ENCODE data around the gene GIMAP2.

The GIMAP2 gene

DNA sequence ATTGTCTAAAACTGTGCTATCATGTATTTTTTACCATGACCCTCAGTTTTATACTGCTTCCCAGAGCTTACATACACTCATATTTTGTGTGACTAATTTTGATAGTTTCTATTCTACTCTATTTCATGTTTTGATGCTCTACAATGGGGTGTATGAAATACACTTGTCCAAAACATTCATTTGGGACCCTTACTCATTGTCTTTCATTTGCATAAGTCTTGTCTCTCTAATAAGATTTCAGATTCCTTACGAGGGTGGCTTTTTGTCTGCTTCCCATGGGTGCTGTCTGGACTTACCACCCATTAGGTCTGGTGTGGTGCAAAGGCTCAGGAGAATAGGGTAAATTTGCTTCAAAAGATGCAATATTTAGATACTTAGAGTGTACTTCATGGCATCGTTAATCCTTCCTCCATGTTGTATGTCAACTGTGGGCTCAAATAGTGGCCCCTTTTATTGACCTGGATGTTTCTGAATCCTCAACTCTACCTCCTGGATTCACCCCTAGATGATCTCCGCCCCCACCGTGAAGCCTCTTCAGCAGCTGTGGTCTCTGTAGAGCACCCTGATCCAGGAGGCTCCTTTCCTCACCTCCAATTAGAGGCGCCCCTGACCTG is 48.1 kb downstream of the GIMAP2 start:
- DNase-seq, result no peak
- TF ChIP-seq POLR2A (IDR thresholded peaks at IDR 0.05; ENCODE audit: low read length), result no peak
- no peak for TF ChIP-seq GATA1 (IDR thresholded peaks at IDR 0.05; ENCODE audit: low read depth, low read length)

DNA sequence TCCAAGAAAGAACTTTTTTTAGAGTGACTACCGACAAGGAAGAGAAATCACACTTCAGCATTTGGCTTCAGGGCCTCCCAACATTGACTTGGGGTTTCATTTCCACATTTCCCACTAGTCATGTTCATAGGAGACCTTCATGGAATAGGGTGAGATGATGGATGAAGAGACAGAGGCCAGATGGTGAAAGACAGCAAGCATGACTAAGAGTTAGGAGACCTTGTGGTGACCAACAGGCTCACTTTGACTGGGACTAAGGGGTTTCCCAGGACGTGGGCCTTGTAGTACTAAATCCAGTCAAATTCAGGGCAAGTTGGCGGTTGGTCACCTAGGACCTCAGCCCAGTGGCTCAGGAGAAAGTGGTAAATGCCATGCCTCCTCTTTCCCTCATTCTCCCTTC is 48.7 kb downstream of the GIMAP2 start:
- TF ChIP-seq POLR2A (IDR thresholded peaks at IDR 0.05; ENCODE audit: low read length), result no peak
- no peak for TF ChIP-seq GATA1 (IDR thresholded peaks at IDR 0.05; ENCODE audit: low read depth, low read length)

DNA sequence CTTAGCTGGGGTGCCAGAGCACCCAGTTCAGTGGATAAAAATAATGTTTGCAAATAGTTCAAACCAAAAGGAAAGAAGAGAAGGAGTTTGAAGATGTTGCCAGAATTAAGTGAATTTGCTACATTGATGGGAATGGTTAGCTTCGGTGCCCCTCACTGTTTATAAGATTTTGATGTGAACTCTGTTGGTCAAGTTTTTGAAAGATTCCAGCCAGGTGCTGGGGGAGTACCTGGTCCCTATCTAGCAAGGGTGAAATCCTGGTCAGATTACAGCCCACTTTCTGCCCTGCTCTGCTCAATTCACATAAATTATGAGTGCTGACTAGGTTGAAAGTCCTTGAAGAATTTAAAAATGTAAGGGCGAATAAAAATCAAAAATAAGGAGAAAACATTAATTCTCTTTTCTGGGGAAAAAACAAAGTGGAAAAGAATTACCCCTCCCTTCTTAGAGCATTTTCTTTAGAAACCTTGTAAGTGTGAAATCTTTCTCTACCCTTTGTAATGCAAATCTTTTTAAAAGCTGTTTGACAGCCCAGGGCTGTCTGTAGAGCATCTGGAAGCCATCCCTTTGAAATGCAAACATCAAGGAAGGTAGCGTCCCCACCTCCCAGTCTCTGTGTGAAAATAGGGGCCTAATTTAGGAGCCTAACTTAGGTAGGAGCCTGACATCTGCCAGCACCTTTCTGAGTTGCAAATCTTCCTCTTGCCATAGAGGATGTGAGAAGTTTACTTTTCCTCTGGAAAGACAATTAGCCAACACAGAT is 50.3 kb downstream of the GIMAP2 start:
- no peak for DNase-seq

More for the DNA sequence above, 48.7 kb downstream of the GIMAP2 start:
- DNase-seq, result no peak

DNA sequence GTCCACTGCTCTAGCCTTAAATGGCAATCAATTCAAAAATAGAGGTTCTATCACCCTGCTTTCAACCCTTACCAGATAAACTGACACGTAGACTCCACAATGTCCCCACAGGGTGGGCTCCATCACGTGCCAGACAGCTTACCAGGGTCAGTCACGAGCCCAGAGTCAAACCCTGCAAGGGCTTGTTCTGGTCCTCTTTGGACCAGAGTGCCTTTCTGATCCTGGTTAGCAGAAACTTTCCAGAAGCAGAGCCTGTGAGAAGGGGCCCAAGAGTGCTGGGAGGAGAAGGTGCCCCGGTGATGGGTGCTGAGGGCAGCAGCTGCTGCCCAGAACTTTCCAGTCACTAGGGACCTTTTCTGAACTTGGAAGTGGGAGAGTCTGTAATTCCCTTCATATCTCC is 51.4 kb downstream of the GIMAP2 start:
- TF ChIP-seq POLR2A (IDR thresholded peaks at IDR 0.05; ENCODE audit: low read length), result no peak
- no peak for TF ChIP-seq GATA1 (IDR thresholded peaks at IDR 0.05; ENCODE audit: low read depth, low read length)
- no peak for DNase-seq

More for the DNA sequence above, 50.3 kb downstream of the GIMAP2 start:
- TF ChIP-seq GATA1 (IDR thresholded peaks at IDR 0.05; ENCODE audit: low read depth, low read length) (no peak), POLR2A (IDR thresholded peaks at IDR 0.05; ENCODE audit: low read length) (no peak)

DNA sequence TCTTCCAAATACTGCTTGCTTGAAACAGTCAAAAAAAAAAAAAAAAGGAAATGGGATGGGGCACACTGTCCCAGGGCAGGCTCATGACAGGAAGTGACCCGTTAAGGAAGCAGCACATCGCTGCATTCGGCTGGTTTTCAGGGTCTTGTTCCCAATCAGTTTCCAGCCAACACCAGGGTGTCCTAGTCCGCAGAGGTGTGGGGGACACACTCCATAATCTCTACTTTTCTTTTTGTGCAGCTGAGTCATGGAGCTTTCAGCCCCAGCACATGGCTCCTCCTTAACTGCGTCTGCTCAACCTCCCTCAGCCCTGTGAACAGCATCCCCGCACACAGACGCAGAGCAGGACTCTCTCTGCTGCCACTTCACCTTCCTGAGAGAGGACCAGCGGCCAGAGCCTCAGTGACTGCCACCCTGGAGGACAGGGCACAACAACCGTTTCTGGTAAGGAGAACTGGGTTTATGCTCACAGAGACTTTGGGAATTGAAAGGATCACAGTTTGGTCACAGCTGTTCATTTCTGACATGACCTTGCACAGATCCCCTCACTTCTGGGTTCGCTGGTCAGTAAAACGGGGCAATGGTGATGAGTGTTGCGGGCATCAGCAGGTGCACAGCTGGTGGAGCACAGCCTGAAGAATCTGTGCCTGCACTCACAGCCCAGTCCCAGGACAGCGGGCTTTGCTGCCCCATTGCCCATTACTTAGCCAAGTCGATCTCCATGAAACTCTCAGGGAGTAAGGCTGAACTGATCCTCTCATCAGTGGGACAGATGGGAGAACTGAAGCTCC is 52.0 kb downstream of the GIMAP2 start, which contains the start of gene GIMAP5:
TSS of gene GIMAP5 (plus strand) at position 154 of the 791 bp plus-strand sequence. CDS start 3,467 bp downstream, outside the sequence.
- TF ChIP-seq POLR2A (IDR thresholded peaks at IDR 0.05; ENCODE audit: low read length), result no peak
- no peak for TF ChIP-seq GATA1 (IDR thresholded peaks at IDR 0.05; ENCODE audit: low read depth, low read length)
- no peak for DNase-seq

DNA sequence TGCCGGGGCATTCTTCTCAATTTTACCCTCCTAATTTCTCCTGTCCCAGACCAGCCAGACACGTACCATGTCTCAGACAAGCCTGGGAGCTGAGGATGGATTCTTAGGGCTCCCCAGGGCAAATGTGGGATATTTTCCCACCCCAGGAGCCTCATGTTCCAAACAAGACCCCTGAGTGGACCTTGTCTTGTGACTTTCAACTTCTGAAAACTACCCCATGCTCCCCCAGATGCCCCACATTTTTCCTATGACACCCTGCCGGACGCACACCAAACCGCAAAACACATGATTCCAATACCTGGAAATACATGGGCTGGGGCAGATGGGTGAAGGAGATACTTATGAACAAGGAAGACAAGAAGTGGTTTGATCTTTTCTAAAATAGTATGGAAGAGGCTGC is 52.6 kb downstream of the GIMAP2 start:
- TF ChIP-seq POLR2A (IDR thresholded peaks at IDR 0.05; ENCODE audit: low read length) (no peak), GATA1 (IDR thresholded peaks at IDR 0.05; ENCODE audit: low read depth, low read length) (no peak)
- no peak for DNase-seq

DNA sequence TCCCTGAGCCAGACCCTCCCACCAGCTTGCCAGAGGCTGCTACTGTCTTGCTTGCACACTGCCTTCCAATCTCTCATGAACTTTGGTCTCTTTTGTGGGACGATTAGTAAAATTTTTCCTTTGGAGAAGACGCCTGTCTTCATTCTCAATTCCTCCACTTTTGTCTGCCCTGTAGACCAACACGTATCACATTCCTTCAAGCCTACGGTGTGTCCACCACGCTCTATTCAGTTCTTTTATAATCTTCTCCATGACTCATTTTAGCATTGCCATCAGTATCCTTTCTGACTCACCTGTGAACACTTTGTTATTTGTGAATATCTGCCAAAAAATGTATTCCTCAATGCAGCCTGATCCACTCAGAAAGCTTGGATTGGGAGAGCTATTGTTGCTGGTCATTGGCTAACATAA is 53.1 kb downstream of the GIMAP2 start:
- no peak for DNase-seq
- no peak for TF ChIP-seq GATA1 (IDR thresholded peaks at IDR 0.05; ENCODE audit: low read depth, low read length)
- TF ChIP-seq POLR2A (IDR thresholded peaks at IDR 0.05; ENCODE audit: low read length), result no peak

DNA sequence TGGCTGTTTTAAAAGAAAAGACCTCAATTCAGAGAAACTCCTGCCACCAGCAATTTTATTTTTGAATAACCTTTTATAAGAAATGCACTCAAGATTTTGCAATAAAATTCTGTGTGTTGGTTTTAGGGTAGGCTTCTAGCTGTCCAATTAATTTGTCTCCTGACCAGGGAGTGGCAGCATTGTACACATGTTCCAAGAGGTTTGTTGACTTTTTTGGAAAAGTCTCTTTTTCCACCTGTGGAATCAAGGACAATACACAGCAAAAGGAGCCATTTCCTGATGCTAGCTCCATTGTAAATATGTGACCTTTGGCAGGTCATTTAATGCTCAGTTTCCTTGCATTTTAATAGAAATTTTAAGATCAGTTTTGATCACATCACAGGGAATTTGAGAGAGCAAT is 53.5 kb downstream of the GIMAP2 start:
- TF ChIP-seq GATA1 (IDR thresholded peaks at IDR 0.05; ENCODE audit: low read depth, low read length) (no peak), POLR2A (IDR thresholded peaks at IDR 0.05; ENCODE audit: low read length) (no peak)
- DNase-seq, result no peak

DNA sequence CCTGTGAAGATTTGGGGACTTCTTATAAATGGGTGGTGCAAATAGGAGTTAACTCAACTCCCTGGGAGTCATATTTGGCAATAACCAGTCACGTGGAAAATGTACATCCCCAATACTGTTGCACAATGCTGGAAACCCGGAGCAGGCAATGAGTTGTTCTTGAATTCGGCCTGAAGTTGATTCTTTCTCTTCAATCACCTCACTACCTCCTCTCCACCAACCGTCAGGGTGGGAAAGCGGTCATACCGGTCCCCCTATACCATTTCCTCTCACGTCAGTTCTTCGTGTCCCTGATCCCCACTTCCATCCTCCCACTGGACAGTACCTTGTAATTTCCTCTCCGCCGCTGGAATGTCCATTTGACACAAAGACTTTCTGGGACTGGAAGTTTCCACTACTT is 54.5 kb downstream of the GIMAP2 start:
- no peak for DNase-seq
- TF ChIP-seq POLR2A (IDR thresholded peaks at IDR 0.05; ENCODE audit: low read length) (no peak), GATA1 (IDR thresholded peaks at IDR 0.05; ENCODE audit: low read depth, low read length) (no peak)

DNA sequence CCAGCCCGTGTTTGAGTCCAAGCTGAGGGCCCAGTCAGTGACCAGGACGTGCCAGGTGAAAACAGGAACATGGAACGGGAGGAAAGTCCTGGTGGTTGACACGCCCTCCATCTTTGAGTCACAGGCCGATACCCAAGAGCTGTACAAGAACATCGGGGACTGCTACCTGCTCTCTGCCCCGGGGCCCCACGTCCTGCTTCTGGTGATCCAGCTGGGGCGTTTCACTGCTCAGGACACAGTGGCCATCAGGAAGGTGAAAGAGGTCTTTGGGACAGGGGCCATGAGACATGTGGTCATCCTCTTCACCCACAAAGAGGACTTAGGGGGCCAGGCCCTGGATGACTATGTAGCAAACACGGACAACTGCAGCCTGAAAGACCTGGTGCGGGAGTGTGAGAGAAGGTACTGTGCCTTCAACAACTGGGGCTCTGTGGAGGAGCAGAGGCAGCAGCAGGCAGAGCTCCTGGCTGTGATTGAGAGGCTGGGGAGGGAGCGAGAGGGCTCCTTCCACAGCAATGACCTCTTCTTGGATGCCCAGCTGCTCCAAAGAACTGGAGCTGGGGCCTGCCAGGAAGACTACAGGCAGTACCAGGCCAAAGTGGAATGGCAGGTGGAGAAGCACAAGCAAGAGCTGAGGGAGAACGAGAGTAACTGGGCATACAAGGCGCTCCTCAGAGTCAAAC is 56.9 kb downstream of the GIMAP2 start:
- TF ChIP-seq POLR2A (IDR thresholded peaks at IDR 0.05; ENCODE audit: low read length) (no peak), GATA1 (IDR thresholded peaks at IDR 0.05; ENCODE audit: low read depth, low read length) (no peak)
- DNase-seq, result no peak

Measured in erythroblast (primary cell).